HepG2 (cell line): ENCODE data around the gene ADAMTS14. TPM values are rescaled to one million over a fixed set of nuclear protein-coding genes. Genes with fewer than 3 reads are reported as not detected.

Experiments used
- AKNA ChIP-seq: sonication (generic); formaldehyde crosslinking; IDR thresholded peaks from 2 replicates; pipeline ENCODE4 v1.4.0; 2020; ENCODE audit warnings: missing genetic modification reagents, borderline replicate concordance
- ARHGAP35 ChIP-seq: sonication (generic); formaldehyde crosslinking; IDR thresholded peaks from 2 replicates; pipeline ENCODE4 v1.9.0; 2022; ENCODE audit warnings: mild to moderate bottlenecking, inconsistent platforms, moderate library complexity, missing genetic modification reagents, borderline replicate concordance
- ATF5 ChIP-seq: sonication (generic); formaldehyde crosslinking; IDR thresholded peaks from 2 replicates; pipeline ENCODE4 v1.4.0; 2020; ENCODE audit warnings: mild to moderate bottlenecking, low read depth, missing genetic modification reagents
- BCLAF1 ChIP-seq: fragments of 450-650 bp; IDR thresholded peaks from 2 replicates; pipeline ENCODE4 v1.6.1; 2017; ENCODE audit warnings: mild to moderate bottlenecking
- GMEB1 ChIP-seq: sonication (generic); formaldehyde crosslinking; IDR thresholded peaks from 2 replicates; pipeline ENCODE4 v1.5.1; 2020; ENCODE audit warnings: missing genetic modification reagents, mild to moderate bottlenecking, borderline replicate concordance
- ZNF552 ChIP-seq: sonication (generic); formaldehyde crosslinking; IDR thresholded peaks from 2 replicates; pipeline ENCODE4 v1.9.0; 2022; ENCODE audit warnings: missing genetic modification reagents, mild to moderate bottlenecking, borderline replicate concordance
- polyA plus RNA-seq, 8 experiments: library from polyadenylated mRNA; depleted of rRNA in 3 of 8; stranded (reverse) in 7 of 8; unstranded in 1 of 8; fragments of >200 nt; fragmentation: Illumina TruSeq in 4 of 8; extraction: Trizol in 4 of 8; gene quantifications; 2 replicates each; pipeline versions ENCODE4 v1.2.1 to v1.2.3, GENCODE V29; 2011 to 2016; ENCODE audit warnings: low read depth in 4 of 8, missing spikeins in 1 of 8, mixed read lengths in 1 of 8; ENCODE audit not compliant: insufficient read depth in 1 of 8
- total RNA-seq, 5 experiments: library from RNA; depleted of rRNA; stranded (reverse); fragments of >200 nt; fragmentation: Illumina TruSeq; extraction: Trizol; gene quantifications; 2 replicates each; pipeline ENCODE4 v1.2.3, GENCODE V29; 2016; ENCODE audit warnings: low read depth in 1 of 5

ADAMTS14 gene
- total and polyA plus RNA-seq, 2 of the 13 experiments (the other 11 are each of a cell fraction or from before 2014, with no cell fraction given), result 0.04 to 0.07 TPM

- TF ChIP-seq BCLAF1 (no peak), GMEB1 (CRISPR knock-in tag) (no peak), AKNA (no peak), ZNF552 (CRISPR knock-in tag) (no peak), ARHGAP35 (CRISPR knock-in tag) (no peak), ATF5 (CRISPR knock-in tag) (no peak)
- TF ChIP-seq, all 625 proteins: peak for 0
Measured at GRCh38 chr10:70743879-70744278, 71.6 kb downstream of the ADAMTS14 start (continued).
